DND-41 (cell line): ENCODE measurements around the gene CHST10.

Source experiments
- CTCF ChIP-seq: IDR thresholded peaks from 2 replicates; pipeline ENCODE4 v1.5.1; 2012; ENCODE audit warnings: borderline replicate concordance, low read length, moderate library complexity, mild to moderate bottlenecking; ENCODE audit not compliant: poor library complexity, severe bottlenecking; ENCODE audit errors: extremely low read depth
- EZH2 ChIP-seq: IDR thresholded peaks from 3 replicates; pipeline ENCODE4 v1.6.1; 2012; ENCODE audit warnings: borderline replicate concordance, low read depth, mild to moderate bottlenecking, moderate library complexity, low read length, inconsistent platforms; ENCODE audit not compliant: severe bottlenecking

- no peak for TF ChIP-seq CTCF
- no peak for TF ChIP-seq EZH2
These were observed 9.4 kb downstream of the CHST10 start for GRCh38 chr2:100408104-100408503.
